Peyer's patch (tissue), 4 donors: ENCODE data around the gene CDK10. TPM values are rescaled to one million over a fixed set of nuclear protein-coding genes. Genes with fewer than 3 reads are reported as not detected.
"Not testable (repeated sequence)": the region's sequence is repeated elsewhere in the genome, so short reads cannot be mapped to it uniquely, and the experiment has no call there.

Experiments
- DNase-seq, 3 donors: peaks; one replicate each; pipeline ENCODE4 v3.0.0-alpha.2; 2017 to 2019
- H3K27ac ChIP-seq, 4 donors: fragments of 200-600 bp; sonication (generic); one replicate each; pipeline ENCODE4 v1.5.1; 2016 to 2019
- H3K27me3 ChIP-seq, 2 donors: fragments of 200-600 bp; sonication (generic); one replicate each; pipeline ENCODE4 v1.5.1; 2019
- H3K36me3 ChIP-seq, 3 donors: fragments of 200-600 bp; sonication (generic); one replicate each; pipeline ENCODE4 v1.5.1; 2016 to 2019
- H3K4me1 ChIP-seq, 4 donors: fragments of 200-600 bp; sonication (generic); one replicate each; pipeline ENCODE4 v1.5.1; 2016 to 2019
- H3K4me3 ChIP-seq, 4 donors: fragments of 200-600 bp; sonication (generic); 1 replicate in 3 of 4; 2 replicates in 1 of 4; pipeline ENCODE4 v1.5.1; 2016 to 2019; ENCODE audit warnings: mild to moderate bottlenecking in 1 of 4
- H3K9me3 ChIP-seq, 4 donors: fragments of 200-600 bp; sonication (generic); one replicate each; pipeline ENCODE4 v1.5.1; 2016 to 2019; ENCODE audit warnings: mild to moderate bottlenecking in 1 of 4
- CTCF ChIP-seq, 6 experiments: fragments of 450-650 bp in 4 of 6; fragments of 200-600 bp in 2 of 6; sonication (generic) in 1 of 6; IDR thresholded peaks; one replicate each; pipeline ENCODE4 v1.5.1; 2017 to 2019; ENCODE audit warnings: antibody characterized with exemption in 6 of 6, mild to moderate bottlenecking in 3 of 6, moderate library complexity in 1 of 6
- POLR2A ChIP-seq, 2 donors: fragments of 450-650 bp; IDR thresholded peaks; one replicate each; pipeline ENCODE4 v1.5.1; 2017; ENCODE audit warnings: antibody characterized with exemption in 2 of 2, mild to moderate bottlenecking in 2 of 2, moderate library complexity in 2 of 2
- total RNA-seq, 4 donors: library from RNA; depleted of rRNA; stranded (reverse); fragments of >200 nt; gene quantifications; one replicate each; pipeline ENCODE4 v1.1.0, GENCODE V29; 2016

The CDK10 gene
- total RNA-seq, 4 donors from 2014 or later: 97.9 to 198 (median 158) TPM

GRCh38 chr16:89685916-89686315, 573 bp upstream of the CDK10 start:
- no peak for DNase-seq
- no peak for TF ChIP-seq CTCF (IDR thresholded peaks at IDR 0.05)
- TF ChIP-seq POLR2A (IDR thresholded peaks at IDR 0.05): no peak
- H3K9me3 ChIP-seq: no peaks in the 10 kb centered on the region
- peak overlapping the region in 1 of 4 donors; percentile 88 for H3K4me3 ChIP-seq
- peaks cover 0 to 14% (median 3%) of the 10 kb centered on the region in 3 donors for H3K36me3 ChIP-seq
- H3K27me3 ChIP-seq: no peaks in the 10 kb centered on the region
- peaks cover 3 to 16% (median 8%) of the 10 kb centered on the region in 4 donors for H3K4me1 ChIP-seq
- no peak overlapping the region for H3K27ac ChIP-seq

DNA sequence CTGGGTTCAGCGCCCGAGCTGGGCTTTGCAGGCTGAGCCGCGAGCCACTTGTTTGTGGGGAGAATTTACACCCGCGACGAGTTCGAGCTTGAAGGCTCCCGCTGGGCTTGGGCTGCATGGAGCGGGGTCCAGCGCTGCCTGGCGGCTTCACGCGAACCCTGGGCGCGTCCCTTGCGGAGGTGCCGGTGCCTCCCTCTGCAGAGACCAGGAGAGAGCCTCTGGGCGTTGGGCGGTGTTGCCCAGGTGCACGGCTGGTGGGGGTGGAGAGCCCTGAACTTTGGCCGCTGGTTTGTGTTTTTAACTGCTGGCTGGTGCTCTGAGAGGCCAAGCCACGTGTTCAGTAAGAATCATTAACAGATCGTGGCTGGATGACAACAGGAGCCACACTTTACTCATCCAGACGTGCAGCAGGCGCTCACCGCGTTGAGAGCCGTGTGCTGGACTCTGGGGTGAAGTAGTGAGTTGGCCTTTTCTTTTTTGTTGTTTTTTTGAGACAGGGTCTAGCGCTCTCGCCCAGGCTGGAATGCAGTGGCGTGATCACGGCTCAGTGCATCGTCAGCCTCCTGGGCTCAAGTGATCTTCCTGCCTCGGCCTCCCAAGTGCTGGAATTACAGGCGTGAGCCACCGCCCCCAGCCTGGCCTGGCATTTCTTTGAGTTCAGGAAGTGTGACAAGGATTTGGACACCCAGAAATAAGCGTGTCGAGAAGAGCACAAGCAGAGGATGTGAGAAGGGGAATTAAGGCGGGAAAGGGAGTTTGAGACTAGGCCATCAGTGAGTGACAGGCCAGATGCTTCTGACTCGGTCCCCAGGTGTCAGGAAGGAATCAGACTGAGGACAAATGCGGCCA, 827 bp downstream of the CDK10 start:
- no peaks in the 10 kb centered on the region for H3K27me3 ChIP-seq
- TF ChIP-seq CTCF (IDR thresholded peaks at IDR 0.05): peak in 2 of 6 experiments; percentile 2 to 9
- peak; percentile 90 to 92 for TF ChIP-seq POLR2A (IDR thresholded peaks at IDR 0.05)
- H3K4me3 ChIP-seq: peak overlapping the region; percentile 76 to 88 (median 81)
- H3K4me1 ChIP-seq: peaks cover 3 to 16% (median 8%) of the 10 kb centered on the region in 4 donors
- H3K36me3 ChIP-seq: peaks cover 0 to 27% (median 3%) of the 10 kb centered on the region in 3 donors
- peak overlapping the region; percentile 82 to 93 (median 90) for H3K27ac ChIP-seq
- peak in 2 of 3 donors; percentile 90 to 93 for DNase-seq
- no peaks in the 10 kb centered on the region for H3K9me3 ChIP-seq

- H3K9me3 ChIP-seq: no peaks in the 10 kb centered on the region
- peaks cover 0 to 38% (median 3%) of the 10 kb centered on the region in 3 donors for H3K36me3 ChIP-seq
- H3K4me1 ChIP-seq: peaks cover 3 to 16% (median 8%) of the 10 kb centered on the region in 4 donors
- H3K4me3 ChIP-seq: no peak overlapping the region
- peak overlapping the region in 2 of 4 donors; percentile 41 to 93 for H3K27ac ChIP-seq
- no peak for DNase-seq
- no peaks in the 10 kb centered on the region for H3K27me3 ChIP-seq
- TF ChIP-seq POLR2A (IDR thresholded peaks at IDR 0.05) (no peak), CTCF (IDR thresholded peaks at IDR 0.05) (no peak)
Observed at GRCh38 chr16:89688395-89688794, 1.9 kb downstream of the CDK10 start.

DNA sequence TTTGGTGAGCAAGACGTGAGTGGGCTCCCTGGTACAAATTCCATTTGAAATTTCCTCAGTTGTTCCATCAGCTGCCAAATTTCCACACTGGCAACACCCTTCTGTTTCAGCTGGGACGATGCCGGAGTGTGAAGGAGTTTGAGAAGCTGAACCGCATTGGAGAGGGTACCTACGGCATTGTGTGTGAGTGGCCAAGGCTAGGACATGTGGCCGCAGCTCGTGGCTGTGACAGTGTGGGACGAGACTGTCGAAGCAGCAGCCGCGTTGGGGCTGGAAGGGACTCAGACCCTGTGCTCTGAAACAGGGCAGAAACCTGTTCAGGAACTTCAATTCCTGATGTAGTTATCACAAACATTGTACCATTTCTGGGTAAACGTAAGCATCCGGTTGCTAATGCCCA, 2.7 kb downstream of the CDK10 start:
- Histone ChIP-seq H3K27me3 (no peaks in the 10 kb centered on the region), H3K36me3 (peaks cover 0 to 45% (median 3%) of the 10 kb centered on the region in 3 donors), H3K27ac (no peak overlapping the region), H3K9me3 (no peaks in the 10 kb centered on the region), H3K4me3 (no peak overlapping the region), H3K4me1 (peaks cover 3 to 16% (median 8%) of the 10 kb centered on the region in 4 donors)
- TF ChIP-seq CTCF (IDR thresholded peaks at IDR 0.05) (no peak), POLR2A (IDR thresholded peaks at IDR 0.05) (no peak)
- DNase-seq: no peak

DNA sequence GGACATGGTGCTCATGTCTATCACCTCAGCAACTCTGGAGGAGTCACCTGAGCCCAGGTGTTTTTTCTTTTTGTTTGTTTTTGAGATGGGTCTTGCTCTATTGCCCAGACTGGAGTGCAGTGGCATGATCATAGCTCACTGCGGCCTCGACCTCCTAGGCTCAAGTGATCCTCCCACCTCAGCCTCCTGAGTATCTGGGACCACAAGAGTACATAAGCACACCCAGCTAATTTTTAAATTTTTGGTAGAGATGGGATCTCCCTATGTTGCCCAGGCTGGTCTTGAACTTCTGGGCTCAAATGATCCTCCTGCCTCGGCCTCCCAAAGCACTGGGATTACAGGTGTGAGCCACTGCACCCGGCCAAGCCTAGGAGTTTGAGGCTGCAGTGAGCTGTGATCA, 3.1 kb downstream of the CDK10 start:
- not testable (repeated sequence) for H3K9me3 ChIP-seq, H3K4me3 ChIP-seq, H3K27me3 ChIP-seq, H3K27ac ChIP-seq, DNase-seq
- Histone ChIP-seq H3K4me1 (peaks cover 3 to 16% (median 8%) of the 10 kb centered on the region in 4 donors), H3K36me3 (peaks cover 0 to 50% (median 3%) of the 10 kb centered on the region in 3 donors)

DNA sequence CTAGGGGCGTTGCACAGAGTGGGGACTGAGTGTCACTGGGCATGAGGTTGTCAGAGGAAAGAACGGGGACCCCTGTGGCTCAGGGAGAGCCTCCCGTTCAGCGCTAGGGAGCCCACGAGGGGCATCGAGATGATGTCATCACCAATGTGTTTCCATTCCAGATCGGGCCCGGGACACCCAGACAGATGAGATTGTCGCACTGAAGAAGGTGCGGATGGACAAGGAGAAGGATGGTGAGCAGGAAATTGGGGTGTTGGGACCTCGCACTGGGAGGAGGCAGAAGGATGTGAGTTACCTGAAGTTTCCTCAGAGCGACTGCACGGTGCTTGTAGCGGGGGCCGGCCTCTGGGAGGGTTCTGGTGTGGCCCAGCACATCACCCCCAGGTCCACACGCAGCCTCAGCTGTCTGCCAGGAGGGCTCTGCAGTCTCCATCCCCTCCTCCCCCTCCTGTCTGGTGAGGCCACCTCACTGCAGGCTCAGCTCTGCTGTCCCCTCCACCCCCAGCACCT, 4.0 kb downstream of the CDK10 start:
- TF ChIP-seq POLR2A (IDR thresholded peaks at IDR 0.05) (no peak), CTCF (IDR thresholded peaks at IDR 0.05) (no peak)
- Histone ChIP-seq H3K36me3 (peaks cover 0 to 58% (median 3%) of the 10 kb centered on the region in 3 donors), H3K27ac (no peak overlapping the region), H3K4me1 (peaks cover 3 to 23% (median 8%) of the 10 kb centered on the region in 4 donors), H3K27me3 (no peaks in the 10 kb centered on the region), H3K4me3 (no peak overlapping the region), H3K9me3 (no peaks in the 10 kb centered on the region)
- DNase-seq: no peak
